Activated CD4-positive, alpha-beta T cell treated with anti-CD3 and anti-CD28 coated beads, Interleukin-2, amount 50 U/mL, for 16 hours (primary cell): Measurements from ENCODE around the gene SGIP1.
"Not testable (repeated sequence)": the region's sequence is repeated elsewhere in the genome, so short reads cannot be mapped to it uniquely, and the experiment has no call there.

Source experiments
- DNase-seq: peaks from one replicate; pipeline ENCODE4 v3.0.0-alpha.2; 2020

SGIP1 gene

DNA sequence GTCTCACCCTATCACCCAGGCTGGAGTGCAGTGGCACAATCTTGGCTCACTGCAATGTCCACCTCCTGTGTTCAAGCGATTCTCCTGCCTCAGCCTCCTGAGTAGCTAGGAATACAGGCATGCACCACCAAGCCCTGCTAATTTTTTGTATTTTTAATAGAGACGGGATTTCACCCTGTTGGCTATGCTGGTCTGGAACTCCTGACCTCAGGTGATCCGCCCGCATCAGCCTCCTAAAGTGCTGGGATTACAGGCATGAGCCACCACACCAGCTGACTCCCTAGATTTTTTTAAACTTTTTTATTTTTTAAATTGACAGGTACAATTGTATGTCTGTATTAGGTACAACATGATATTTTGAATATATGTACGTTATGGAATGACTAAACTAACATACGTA, 200.6 kb downstream of the SGIP1 start:
- DNase-seq, result not testable (repeated sequence)

- DNase-seq, result no peak
These were observed 203.9 kb downstream of the SGIP1 start for GRCh38 chr1:66737836-66738235.

DNA sequence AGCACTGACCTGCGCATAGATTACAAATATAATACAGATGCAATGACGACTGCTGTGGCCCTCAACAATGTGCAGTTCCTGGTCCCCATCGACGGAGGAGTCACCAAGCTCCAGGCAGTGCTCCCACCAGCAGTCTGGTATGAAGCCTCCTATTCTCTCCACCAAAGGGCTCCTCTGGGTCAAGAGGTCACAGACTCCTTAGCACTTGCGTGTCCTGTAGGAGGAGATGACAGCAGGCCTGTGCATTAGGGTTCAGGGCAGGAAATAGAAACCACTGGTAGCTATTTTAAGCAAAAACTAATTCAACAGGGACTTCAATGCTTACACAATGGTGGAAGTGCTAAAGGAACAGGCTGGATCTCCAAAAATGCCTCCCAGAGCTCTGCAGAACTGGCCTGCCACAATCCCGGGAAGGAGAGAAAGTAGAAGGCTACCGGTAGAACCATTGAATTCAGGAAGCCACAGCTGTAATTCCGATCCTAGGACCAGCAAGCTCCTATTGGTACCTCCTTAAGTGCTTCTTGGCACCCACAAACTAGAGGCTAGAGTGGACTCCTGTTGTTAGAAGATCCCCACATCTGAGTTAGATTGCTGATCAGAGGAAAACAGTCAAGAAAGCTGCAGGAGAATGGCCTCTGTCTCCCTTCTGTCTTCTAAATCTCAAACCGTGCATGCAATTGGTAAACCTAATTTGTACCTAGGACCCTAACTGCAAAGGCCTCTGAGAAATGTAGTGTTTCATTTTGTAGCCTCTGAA, 205.6 kb downstream of the SGIP1 start:
- DNase-seq, result no peak

GRCh38 chr1:66745451-66745850, 211.5 kb downstream of the SGIP1 start:
- no peak for DNase-seq

DNA sequence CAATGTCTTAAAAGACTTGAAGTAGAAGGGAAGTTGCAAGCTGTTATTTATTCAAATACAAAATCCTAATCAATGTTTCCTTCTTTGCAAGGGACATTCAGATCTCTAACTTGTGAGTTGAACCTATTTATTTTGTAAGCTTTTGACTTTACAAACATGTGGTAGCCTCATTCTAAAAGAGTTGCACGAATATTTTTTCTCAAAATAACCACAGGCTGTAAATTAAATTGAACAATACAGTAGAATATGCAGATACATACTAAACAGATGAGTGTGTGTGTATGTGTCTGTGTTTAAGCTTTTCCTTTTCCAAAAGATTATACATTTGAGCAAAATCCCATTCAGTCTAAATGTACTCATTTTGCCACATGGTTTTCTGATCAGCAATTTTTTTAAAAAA, 213.5 kb downstream of the SGIP1 start:
- DNase-seq, result no peak

DNA sequence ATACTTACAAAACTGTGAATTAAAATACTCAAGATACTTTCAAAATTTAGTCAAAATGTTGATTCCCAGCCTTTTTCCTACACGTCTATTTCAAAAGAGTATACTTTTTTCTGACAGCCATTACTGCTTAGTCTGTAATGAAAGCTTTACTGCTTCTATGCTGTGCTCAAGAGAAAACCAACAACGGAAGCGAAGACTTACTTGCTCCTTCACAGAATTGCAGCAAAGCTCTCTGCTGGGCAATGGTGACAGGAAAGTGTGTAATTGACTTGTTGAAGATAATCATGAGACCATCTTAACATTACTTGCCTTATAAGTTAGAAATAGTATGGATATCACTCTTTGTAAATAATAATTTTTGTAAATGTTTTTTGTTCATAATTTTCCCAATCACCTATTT, 216.6 kb downstream of the SGIP1 start:
- DNase-seq, result no peak

- DNase-seq, result no peak
These were observed 217.2 kb downstream of the SGIP1 start for GRCh38 chr1:66751160-66751559.

DNA sequence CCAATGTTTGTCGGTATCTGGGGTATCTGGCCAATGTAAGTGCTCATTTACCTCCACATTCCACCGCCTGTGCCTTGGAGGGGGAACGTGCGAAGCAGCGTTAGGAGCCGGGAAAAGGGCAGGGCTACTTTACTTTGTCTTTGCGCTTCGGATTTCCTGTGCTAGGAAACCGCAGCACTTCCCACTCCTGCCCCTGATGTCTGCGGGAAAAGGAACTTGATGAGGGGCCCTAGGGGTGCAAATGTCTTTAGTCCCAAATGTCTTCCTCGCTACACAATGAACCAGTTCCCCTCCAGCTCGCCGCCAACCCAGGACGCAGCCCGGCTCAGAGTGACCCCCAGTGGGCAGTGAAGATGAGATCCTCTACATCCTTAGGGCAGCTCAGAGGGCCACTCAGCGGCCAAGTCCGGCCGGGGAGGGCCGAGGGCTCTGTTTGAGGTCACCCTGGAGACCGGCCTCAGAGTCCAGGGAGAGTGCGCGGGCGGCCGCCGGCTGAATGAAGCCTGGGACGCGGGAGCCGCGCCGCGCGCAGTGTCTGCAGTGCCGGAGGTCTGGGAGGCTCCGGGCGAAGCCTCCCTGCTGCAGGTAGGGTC, 218.1 kb downstream of the SGIP1 start, which contains the start of gene DYNLT5:
Gene DYNLT5, plus strand, starts transcription at position 460 of the 593 bp plus-strand sequence. CDS start 2,200 bp downstream, outside the sequence.
- no peak for DNase-seq

GRCh38 chr1:66752671-66753371, 218.9 kb downstream of the SGIP1 start:
- no peak for DNase-seq

GRCh38 chr1:66757722-66758240, 223.8 kb downstream of the SGIP1 start:
- no peak for DNase-seq

- no peak for DNase-seq
These were observed 224.3 kb downstream of the SGIP1 start for GRCh38 chr1:66758241-66758755.

GRCh38 chr1:66760506-66760905, 226.6 kb downstream of the SGIP1 start:
- DNase-seq, result no peak

- DNase-seq, result no peak
These were observed 227.3 kb downstream of the SGIP1 start for GRCh38 chr1:66761221-66761620.

DNA sequence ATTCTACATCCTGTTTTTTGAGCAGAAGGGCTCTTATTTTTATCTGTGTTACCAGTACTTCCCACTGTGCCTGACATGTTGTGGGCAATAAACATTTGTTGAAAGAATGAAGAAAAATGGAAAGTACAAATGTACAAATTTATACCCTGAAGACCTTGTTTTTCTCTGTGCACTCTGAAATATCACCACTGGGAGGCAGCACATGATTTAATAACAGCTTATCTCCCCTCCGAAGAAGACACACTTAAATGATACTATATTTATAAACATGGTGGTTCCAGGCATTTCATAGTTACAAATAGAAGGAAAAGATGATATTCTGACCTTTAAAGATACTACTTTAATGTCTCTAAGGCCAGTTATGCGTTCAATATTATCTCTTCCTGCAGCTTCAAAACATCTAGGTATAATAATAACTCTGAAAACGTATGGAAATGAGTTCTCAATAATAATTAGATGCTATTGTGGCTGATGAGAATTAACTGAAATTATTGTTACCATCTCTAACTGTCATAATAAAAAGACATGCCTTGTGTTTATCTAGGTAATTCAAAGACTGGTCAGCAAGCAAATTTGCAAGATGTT, 231.1 kb downstream of the SGIP1 start:
- peak; percentile 69 for DNase-seq

- no peak for DNase-seq
These were observed 233.7 kb downstream of the SGIP1 start for GRCh38 chr1:66767626-66768025.

DNA sequence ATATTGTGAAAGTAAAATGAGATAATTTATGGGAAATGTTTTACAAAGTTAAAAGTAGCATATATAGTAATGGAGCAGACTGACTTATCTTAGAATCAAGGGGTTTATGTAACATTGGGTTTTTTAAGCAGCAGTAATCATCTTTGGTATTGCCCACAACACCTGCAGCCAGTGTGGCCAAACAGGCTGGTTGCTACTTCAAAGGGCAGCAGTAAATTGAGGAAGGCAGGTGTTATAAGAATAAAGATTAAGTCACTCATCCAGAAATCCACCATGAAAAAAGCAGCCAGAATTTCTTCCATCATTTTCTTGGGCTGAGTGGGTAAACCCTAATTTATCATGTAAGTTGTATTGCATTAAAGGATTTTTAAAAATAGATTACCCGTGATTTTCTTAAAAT, 235.0 kb downstream of the SGIP1 start:
- DNase-seq, result no peak

- DNase-seq, result peak; percentile 39
These were observed 235.7 kb downstream of the SGIP1 start for GRCh38 chr1:66769512-66770229.

DNA sequence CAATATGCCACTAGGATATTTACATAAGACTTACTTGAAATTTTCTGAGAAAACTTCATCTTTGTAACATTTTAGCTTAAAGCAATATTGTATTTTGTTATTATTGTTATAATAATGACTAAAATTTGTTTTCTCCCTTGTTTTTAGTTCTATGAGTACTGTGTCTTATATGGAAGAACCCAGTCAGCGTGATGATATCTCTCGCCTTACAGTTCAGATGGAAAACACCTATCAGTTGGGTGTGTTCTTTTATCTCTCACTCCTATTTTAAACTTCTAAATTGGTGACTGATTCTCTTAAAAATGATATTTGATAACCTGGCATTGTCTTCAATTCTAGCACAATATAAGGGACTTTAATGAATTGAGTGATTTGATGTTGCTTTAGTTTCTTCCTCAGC, 236.3 kb downstream of the SGIP1 start:
- DNase-seq, result no peak

- no peak for DNase-seq
These were observed 236.7 kb downstream of the SGIP1 start for GRCh38 chr1:66770694-66771093.

DNA sequence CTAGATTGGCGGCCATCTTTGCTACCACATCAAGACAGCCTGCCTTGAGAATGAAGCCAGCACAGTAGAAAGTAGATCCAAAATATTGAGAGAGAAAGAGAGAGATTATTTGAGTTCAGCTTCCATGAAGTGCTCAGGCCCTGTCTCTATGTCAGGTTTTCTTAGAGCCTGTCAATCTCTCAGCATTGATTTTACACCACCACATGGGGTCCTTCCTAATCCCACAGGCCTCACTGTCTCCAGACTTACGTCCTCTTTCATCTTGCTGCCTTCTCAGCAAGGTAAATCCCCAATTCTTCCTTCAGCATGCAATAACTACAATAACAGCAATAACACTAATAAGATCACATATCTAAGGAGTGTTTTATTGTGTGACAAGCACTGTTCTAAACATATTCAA, 239.3 kb downstream of the SGIP1 start:
- no peak for DNase-seq

DNA sequence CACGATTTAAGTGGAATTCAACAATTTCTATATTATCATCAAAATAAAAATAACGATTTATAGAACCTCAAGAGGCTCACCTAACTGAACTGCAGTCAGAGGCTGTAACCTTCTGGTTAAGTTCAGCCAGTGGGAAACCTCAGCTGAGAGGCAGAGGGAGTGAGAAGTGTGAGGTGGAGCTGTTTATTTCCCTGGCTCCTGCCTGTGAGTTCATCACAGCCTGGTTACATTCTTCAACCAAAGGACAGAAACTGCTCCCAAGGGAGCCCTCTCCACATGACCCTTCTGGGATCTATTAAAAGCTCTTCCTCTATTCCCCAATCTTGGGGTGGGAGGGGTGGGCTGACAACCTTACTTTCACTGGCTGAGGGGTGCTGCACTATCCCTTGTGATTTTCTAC, 240.5 kb downstream of the SGIP1 start:
- DNase-seq, result no peak

- DNase-seq, result no peak
These were observed 241.7 kb downstream of the SGIP1 start for GRCh38 chr1:66775646-66776045.
